Lower leg skin (tissue), 3 donors: Measurements from ENCODE around the gene PALM.

Experiments
- POLR2A ChIP-seq, 2 donors: fragments of 450-650 bp; IDR thresholded peaks; one replicate each; pipeline ENCODE4 v1.6.1; 2016 to 2017; ENCODE audit warnings: antibody characterized with exemption in 2 of 2, mild to moderate bottlenecking in 1 of 2, moderate library complexity in 1 of 2
- TF ChIP-seq, protein P1 (sequence below), 3 donors: fragments of 450-650 bp; IDR thresholded peaks; one replicate each; pipeline ENCODE4 v1.5.1; 2016; ENCODE audit warnings: antibody characterized with exemption in 3 of 3, mild to moderate bottlenecking in 3 of 3, moderate library complexity in 2 of 3

DNA sequence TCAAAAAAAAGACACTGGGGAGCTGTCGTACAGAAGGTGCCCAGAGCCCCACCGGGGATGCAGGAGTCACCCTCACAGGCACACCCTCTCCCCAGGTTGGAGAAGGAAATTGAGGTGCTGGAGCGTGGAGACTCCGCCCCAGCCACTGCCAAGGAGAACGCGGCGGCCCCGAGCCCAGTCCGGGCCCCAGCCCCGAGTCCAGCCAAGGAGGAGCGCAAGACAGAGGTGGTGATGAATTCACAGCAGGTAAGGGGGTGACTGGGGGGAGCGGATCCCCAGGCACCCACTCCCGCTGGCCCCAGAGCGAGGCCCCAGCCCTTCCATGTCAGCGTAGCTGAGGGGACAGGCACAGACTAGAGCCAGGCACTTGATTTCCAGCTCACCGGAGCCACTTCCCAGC lies 22.3 kb downstream of the PALM start:
- TF ChIP-seq, protein P1, sequence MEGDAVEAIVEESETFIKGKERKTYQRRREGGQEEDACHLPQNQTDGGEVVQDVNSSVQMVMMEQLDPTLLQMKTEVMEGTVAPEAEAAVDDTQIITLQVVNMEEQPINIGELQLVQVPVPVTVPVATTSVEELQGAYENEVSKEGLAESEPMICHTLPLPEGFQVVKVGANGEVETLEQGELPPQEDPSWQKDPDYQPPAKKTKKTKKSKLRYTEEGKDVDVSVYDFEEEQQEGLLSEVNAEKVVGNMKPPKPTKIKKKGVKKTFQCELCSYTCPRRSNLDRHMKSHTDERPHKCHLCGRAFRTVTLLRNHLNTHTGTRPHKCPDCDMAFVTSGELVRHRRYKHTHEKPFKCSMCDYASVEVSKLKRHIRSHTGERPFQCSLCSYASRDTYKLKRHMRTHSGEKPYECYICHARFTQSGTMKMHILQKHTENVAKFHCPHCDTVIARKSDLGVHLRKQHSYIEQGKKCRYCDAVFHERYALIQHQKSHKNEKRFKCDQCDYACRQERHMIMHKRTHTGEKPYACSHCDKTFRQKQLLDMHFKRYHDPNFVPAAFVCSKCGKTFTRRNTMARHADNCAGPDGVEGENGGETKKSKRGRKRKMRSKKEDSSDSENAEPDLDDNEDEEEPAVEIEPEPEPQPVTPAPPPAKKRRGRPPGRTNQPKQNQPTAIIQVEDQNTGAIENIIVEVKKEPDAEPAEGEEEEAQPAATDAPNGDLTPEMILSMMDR (IDR thresholded peaks at IDR 0.05), result no peak
- no peak for TF ChIP-seq POLR2A (IDR thresholded peaks at IDR 0.05)
